ENCODE data around the gene ZNRF1. TPM values are rescaled to one million over a fixed set of nuclear protein-coding genes. Genes with fewer than 3 reads are reported as not detected.

ZNRF1 gene
- total and polyA plus RNA-seq, 10 donors: 1.4 to 13.4 (median 6.4) TPM

- intact Hi-C loops (cut with DNase I; ENCODE audit: low total_unique reads): no loop called here
- Histone ChIP-seq H3K36me3 (peaks cover 0 to 23% (median 0%) of the 10 kb centered on the region in 6 donors), H3K27ac (no peak overlapping the region), H3K4me1 (peaks cover under 1 to 11% (median 5%) of the 10 kb centered on the region in 6 donors), H3K27me3 (replicated peaks in 1 of 7) (peaks cover 0 to 29% (median 0%) of the 10 kb centered on the region in 7 donors), H3K9me3 (no peaks in the 10 kb centered on the region), H3K4me3 (no peak overlapping the region)
- DNase-seq: no peak
- no peak for TF ChIP-seq POLR2AphosphoS5 (IDR thresholded peaks at IDR 0.05)
- TF ChIP-seq POLR2A (IDR thresholded peaks at IDR 0.05): no peak
- no peak for TF ChIP-seq CTCF (IDR thresholded peaks at IDR 0.05 in 8 of 11, conservative IDR thresholded peaks at IDR 0.05 in 3 of 11)
- 71 to 94% (median 79%) methylated on average over 7 of the region's 7 CpGs for WGBS, 5 donors
These were observed 94.0 kb downstream of the ZNRF1 start for GRCh38 chr16:75092777-75093176.

GRCh38 chr16:75093598-75094540, 95.0 kb downstream of the ZNRF1 start:
- no peak for DNase-seq
- Histone ChIP-seq H3K36me3 (peaks cover 0 to 23% (median 0%) of the 10 kb centered on the region in 6 donors), H3K9me3 (no peaks in the 10 kb centered on the region), H3K27ac (no peak overlapping the region), H3K4me1 (peaks cover 0 to 13% (median 1%) of the 10 kb centered on the region in 6 donors), H3K27me3 (replicated peaks in 1 of 7) (peaks cover 0 to 28% (median 0%) of the 10 kb centered on the region in 7 donors), H3K4me3 (no peak overlapping the region)
- intact Hi-C loops (cut with DNase I; ENCODE audit: low total_unique reads): no loop called here
- no peak for TF ChIP-seq CTCF (IDR thresholded peaks at IDR 0.05 in 8 of 11, conservative IDR thresholded peaks at IDR 0.05 in 3 of 11)
- no peak for TF ChIP-seq POLR2A (IDR thresholded peaks at IDR 0.05)
- no peak for TF ChIP-seq POLR2AphosphoS5 (IDR thresholded peaks at IDR 0.05)
- 89 to 95% (median 92%) methylated on average over 19 to 23 of the region's 23 CpGs for WGBS, 5 donors

- Histone ChIP-seq H3K27me3 (replicated peaks in 1 of 7) (peaks cover 0 to 27% (median 0%) of the 10 kb centered on the region in 7 donors), H3K36me3 (peaks cover 0 to 23% (median 0%) of the 10 kb centered on the region in 6 donors), H3K4me1 (peaks cover 10 to 27% (median 15%) of the 10 kb centered on the region in 6 donors), H3K4me3 (no peak overlapping the region), H3K9me3 (no peaks in the 10 kb centered on the region), H3K27ac (no peak overlapping the region)
- TF ChIP-seq POLR2AphosphoS5 (IDR thresholded peaks at IDR 0.05) (no peak), POLR2A (IDR thresholded peaks at IDR 0.05) (no peak), CTCF (IDR thresholded peaks at IDR 0.05 in 8 of 11, conservative IDR thresholded peaks at IDR 0.05 in 3 of 11) (no peak)
- WGBS, 5 donors: 82 to 93% (median 88%) methylated on average over 13 to 14 of the region's 14 CpGs
- DNase-seq: no peak
- intact Hi-C loops (cut with DNase I; ENCODE audit: low total_unique reads): no loop called here
These were observed 96.4 kb downstream of the ZNRF1 start for GRCh38 chr16:75095204-75095621.

GRCh38 chr16:75096656-75097055, 97.8 kb downstream of the ZNRF1 start:
- intact Hi-C loops (cut with DNase I; ENCODE audit: low total_unique reads): no loop called here
- H3K27me3 ChIP-seq (replicated peaks in 1 of 7): peaks cover 0 to 27% (median 0%) of the 10 kb centered on the region in 7 donors
- DNase-seq: no peak
- no peak for TF ChIP-seq POLR2A (IDR thresholded peaks at IDR 0.05)
- TF ChIP-seq CTCF (IDR thresholded peaks at IDR 0.05 in 8 of 11, conservative IDR thresholded peaks at IDR 0.05 in 3 of 11): no peak
- TF ChIP-seq POLR2AphosphoS5 (IDR thresholded peaks at IDR 0.05): no peak
- H3K4me3 ChIP-seq: no peak overlapping the region
- H3K9me3 ChIP-seq: no peaks in the 10 kb centered on the region
- peaks cover 0 to 23% (median 0%) of the 10 kb centered on the region in 6 donors for H3K36me3 ChIP-seq
- H3K4me1 ChIP-seq: peaks cover 13 to 32% (median 19%) of the 10 kb centered on the region in 6 donors
- no peak overlapping the region for H3K27ac ChIP-seq
- 76 to 89% (median 79%) methylated on average over 6 of the region's 6 CpGs for WGBS, 5 donors
